Raji (cell line): ENCODE results near the gene SUPT5H.
A peak's percentile ranks its signal among the peaks of the same experiment; 100 is the strongest.

ENCODE experiments used
- POLR2A ChIP-seq: IDR thresholded peaks from 2 replicates; pipeline ENCODE4 v1.6.1; 2011; ENCODE audit warnings: low read depth, low read length, control low read depth; ENCODE audit not compliant: insufficient read depth

Gene SUPT5H

GRCh38 chr19:39406656-39407409 lies 38.5 kb upstream of the SUPT5H start, which contains the start of gene ZFP36:
Gene ZFP36, plus strand, starts transcription at chr19:39406847. Its CDS starts 58 bp downstream, at chr19:39406905.
- TF ChIP-seq POLR2A = peak; percentile 100

DNA sequence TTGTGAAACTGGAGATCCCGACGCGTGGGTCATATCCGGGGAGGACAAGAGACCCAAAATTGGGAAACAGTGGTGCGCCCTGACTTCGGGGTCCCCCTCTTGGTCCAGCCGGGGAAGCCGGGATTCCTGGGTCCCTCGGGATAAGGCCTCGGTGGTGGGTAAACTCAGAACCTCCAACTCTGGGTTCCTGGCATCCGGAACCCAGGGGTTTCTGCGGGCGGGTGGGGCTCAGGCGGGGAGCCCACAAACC lies 38.0 kb upstream of the SUPT5H start:
- TF ChIP-seq POLR2A = no peak

GRCh38 chr19:39407660-39408391 lies 37.6 kb upstream of the SUPT5H start:
- no peak for TF ChIP-seq POLR2A

DNA sequence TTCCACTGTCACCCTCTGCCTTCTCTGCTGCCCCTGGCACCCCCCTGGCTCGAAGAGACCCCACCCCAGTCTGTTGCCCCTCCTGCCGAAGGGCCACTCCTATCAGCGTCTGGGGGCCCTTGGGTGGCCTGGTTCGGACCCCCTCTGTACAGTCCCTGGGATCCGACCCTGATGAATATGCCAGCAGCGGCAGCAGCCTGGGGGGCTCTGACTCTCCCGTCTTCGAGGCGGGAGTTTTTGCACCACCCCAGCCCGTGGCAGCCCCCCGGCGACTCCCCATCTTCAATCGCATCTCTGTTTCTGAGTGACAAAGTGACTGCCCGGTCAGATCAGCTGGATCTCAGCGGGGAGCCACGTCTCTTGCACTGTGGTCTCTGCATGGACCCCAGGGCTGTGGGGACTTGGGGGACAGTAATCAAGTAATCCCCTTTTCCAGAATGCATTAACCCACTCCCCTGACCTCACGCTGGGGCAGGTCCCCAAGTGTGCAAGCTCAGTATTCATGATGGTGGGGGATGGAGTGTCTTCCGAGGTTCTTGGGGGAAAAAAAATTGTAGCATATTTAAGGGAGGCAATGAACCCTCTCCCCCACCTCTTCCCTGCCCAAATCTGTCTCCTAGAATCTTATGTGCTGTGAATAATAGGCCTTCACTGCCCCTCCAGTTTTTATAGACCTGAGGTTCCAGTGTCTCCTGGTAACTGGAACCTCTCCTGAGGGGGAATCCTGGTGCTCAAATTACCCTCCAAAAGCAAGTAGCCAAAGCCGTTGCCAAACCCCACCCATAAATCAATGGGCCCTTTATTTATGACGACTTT lies 36.8 kb upstream of the SUPT5H start:
- TF ChIP-seq POLR2A = no peak

DNA sequence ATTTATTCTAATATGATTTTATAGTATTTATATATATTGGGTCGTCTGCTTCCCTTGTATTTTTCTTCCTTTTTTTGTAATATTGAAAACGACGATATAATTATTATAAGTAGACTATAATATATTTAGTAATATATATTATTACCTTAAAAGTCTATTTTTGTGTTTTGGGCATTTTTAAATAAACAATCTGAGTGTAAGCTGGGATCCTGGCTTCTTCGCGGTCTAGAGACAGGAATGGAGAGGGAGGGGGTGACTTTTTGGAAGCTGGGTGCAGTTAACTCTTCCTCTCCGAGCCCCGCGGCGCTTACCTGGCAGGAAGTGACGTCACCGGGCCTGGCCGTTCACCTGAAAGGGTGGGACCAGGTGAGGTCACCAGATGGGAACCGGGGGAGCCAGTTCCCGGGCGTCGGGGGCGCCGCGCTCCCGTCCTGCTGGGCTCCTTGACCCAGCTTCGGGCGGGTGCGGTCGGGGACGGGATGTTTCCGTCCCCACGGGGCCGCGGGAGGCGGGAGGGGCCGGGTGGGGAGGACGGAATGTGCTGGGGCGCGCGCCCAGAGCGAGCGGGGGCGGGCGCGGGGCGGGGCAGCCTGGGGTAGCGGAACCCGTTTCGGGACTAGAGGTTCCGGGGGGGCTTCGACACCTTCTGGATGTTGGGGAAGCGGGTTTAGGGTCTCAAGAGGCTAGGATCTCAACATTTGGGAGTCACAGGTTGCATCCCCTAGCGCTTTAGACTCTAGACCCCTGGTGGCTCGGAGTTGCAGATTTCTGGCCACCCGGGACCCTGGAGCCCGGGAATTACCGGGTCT lies 36.0 kb upstream of the SUPT5H start:
- peak; percentile 76 for TF ChIP-seq POLR2A

DNA sequence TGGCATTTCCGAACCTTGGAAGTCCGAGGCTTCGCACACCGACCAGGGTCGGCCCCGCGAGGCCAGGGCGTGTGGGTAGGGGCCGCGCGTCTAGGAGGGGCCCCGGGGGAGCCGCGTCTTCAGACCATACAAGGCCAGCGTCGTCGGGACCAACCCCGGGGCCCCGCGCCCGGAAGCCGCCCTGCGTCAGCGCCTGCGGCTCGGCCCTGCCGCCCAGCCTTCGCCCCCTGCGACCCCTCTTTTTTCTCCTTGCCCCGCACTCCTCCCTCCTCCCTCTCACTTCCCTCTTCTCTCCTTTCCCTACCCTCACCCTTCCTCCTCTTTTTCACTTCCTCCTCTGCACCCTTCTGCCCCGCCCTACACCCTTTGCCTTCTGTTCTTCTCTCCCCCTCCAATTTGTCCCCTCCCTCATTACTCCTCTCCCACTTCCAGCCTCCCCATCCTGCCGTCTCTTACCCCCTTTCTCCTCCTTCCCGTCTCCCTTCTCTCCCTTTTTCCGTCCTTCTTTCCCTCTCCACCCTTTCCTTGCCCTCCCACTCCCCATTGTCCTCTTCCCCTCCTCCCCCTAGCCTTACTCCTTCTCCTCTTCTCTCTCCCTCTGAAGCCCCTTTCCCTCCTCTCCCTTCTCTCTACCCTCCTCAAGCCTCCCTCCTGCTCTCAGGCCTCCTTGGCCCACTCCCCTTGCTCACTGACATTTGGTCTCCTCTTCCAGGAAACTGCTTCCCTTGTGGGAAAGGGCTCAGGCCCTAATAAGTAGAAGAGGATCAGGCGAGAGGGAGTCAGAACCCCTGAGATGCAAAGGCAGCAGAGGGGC lies 35.2 kb upstream of the SUPT5H start:
- peak; percentile 55 for TF ChIP-seq POLR2A

DNA sequence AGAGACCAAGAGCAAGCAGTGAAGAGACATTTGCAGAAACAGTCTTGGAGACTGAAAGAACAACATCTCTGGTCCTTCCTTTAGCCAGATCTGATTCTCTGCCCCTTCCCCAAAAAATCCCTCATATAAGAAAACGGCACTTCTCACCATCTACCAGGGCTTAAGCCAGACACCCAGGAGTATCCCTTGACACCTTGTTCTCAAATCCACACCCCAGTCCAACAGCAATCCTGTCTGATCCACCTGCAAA lies 34.6 kb upstream of the SUPT5H start:
- TF ChIP-seq POLR2A = no peak

GRCh38 chr19:39411081-39411831 lies 34.1 kb upstream of the SUPT5H start:
- no peak for TF ChIP-seq POLR2A

- TF ChIP-seq POLR2A = no peak; the same call in 1 of the 2 replicates
Measured at GRCh38 chr19:39411832-39412099, 33.6 kb upstream of the SUPT5H start.

- peak; percentile 65 for TF ChIP-seq POLR2A
Measured at GRCh38 chr19:39412100-39412866, 33.1 kb upstream of the SUPT5H start, which contains the start of gene PLEKHG2. Gene PLEKHG2, plus strand, starts transcription at chr19:39412669. Its CDS starts 1,418 bp downstream, at chr19:39414087.

- no peak for TF ChIP-seq POLR2A
Measured at GRCh38 chr19:39412867-39413271, 32.5 kb upstream of the SUPT5H start.

- TF ChIP-seq POLR2A = no peak
Measured at GRCh38 chr19:39413272-39413910, 32.0 kb upstream of the SUPT5H start.

DNA sequence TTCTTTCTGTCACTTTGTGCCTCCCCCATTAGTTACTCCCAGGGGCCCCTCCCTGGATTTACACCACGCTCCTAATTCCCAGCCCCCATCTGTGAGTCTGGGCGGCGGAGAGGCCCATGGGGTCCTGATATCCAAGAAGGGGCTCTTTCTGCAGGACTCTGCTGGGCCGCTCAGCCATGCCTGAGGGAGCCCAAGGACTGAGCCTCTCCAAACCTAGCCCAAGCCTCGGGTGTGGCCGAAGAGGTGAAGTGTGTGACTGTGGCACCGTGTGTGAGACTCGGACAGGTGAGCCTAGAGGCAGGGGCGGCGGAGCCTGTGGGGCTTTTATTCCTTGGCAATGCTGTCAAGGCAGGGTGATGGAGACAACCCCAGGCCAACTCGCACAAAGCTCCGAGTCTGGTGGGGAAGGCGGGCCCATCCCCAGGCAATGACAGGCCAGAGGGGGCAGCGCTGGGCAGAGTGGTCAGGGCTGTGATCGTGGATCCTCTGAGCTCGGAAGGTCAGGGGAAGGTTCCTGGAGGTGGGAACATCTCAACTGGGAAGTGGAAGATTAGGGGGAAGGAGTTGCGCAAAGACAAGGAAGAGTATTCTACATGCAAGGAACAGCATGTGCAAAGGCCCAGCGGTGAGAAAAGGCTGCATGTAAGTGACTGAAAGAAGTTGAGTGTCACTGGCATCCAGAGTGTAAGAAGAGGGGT lies 31.3 kb upstream of the SUPT5H start:
- no peak for TF ChIP-seq POLR2A
